ENCODE data around the gene CFAP61. TPM values are rescaled to one million over a fixed set of nuclear protein-coding genes. Genes with fewer than 3 reads are reported as not detected.

CFAP61 gene
- total and polyA plus RNA-seq, 8 donors: 0.15 to 0.53 (median 0.33) TPM

DNA sequence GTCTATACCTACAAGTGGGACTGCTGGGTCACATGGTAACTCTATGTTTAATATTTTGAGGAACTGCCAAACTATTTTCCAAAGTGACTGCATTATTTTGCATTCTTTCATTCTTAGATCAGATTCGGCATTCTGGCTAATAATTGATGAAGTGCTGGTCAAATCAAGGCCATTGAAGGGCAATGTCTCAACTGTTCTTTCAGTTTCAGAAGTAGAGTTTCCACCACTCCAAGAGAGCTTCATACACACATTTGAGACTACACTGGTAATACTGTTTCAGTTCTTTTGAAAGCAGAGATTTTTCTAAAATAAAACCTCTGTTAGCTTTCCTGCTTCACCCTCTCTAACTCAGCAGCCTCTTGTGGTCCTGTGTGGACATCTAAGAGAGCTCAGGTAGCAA, 154.5 kb downstream of the CFAP61 start:
- no peak for FAIRE-seq
- H3K36me3 ChIP-seq: no peaks in the 10 kb centered on the region

DNA sequence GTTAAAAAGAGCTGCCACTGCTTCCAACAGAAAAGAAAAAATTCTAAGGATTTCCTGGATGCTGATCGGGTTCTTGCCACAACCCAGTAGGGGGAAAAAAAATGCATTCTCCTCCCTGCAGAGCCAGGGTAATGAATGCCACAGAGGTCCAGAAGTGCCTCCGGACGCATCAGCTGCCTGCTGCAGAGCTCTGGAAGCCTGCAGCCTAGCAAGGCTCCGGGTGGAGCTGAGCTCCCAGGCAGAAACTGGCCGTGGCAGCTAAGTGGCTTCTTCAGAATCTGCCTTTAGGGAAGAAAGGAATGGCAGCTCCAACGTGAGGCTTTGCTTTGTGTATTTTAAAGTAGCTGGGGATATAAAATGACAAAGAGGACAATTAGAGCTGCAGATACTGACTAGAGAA, 155.0 kb downstream of the CFAP61 start:
- DNase-seq: no peak
- FAIRE-seq: no peak
- Histone ChIP-seq H3K36me3 (no peaks in the 10 kb centered on the region), H3K27me3 (no peaks in the 10 kb centered on the region), H3K4me3 (no peak overlapping the region), H3K27ac (no peak overlapping the region), H3K9me3 (no peaks in the 10 kb centered on the region), H3K4me1 (no peaks in the 10 kb centered on the region)
- TF ChIP-seq CTCF (IDR thresholded peaks at IDR 0.05): no peak
- WGBS, 2 donors: 24 to 25% methylated on average over 6 of the region's 6 CpGs
- ATAC-seq: no peak
- intact Hi-C loops (cut with DNase I): no loop called here

More for the DNA sequence above, 154.5 kb downstream of the CFAP61 start:
- H3K4me3 ChIP-seq: no peak overlapping the region
- WGBS, 2 donors: 9 to 19% methylated on average over 1 of the region's 1 CpG
- H3K27ac ChIP-seq: no peak overlapping the region
- DNase-seq (no peak), ATAC-seq (no peak)
- no peaks in the 10 kb centered on the region for H3K9me3 ChIP-seq
- no peaks in the 10 kb centered on the region for H3K4me1 ChIP-seq
- TF ChIP-seq CTCF (IDR thresholded peaks at IDR 0.05): no peak
- intact Hi-C loops (cut with DNase I): no loop called here
- H3K27me3 ChIP-seq: no peaks in the 10 kb centered on the region

DNA sequence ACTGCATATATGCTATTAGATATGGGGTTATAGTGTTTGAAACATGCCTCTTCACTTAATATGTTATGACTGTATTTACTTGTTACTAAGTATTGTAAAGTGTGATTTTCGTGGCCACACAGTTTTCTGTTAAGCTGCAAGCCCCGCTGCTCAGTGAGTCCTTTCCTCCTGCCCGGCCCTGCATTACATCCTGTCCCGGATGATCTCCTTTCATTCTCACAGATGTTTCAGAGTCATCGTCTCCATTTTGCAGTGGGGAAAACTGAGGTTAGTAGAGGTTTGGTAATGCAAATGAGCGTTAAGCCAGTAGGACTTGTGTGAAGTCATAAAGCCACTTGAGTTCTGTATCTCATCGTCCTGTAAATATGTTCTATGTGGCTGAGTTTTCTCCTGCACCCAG, 155.5 kb downstream of the CFAP61 start:
- FAIRE-seq: no peak
- no peaks in the 10 kb centered on the region for H3K27me3 ChIP-seq
- H3K4me1 ChIP-seq: no peaks in the 10 kb centered on the region
- intact Hi-C loops (cut with DNase I): no loop called here
- H3K4me3 ChIP-seq: no peak overlapping the region
- H3K9me3 ChIP-seq: no peaks in the 10 kb centered on the region
- ATAC-seq: no peak
- 75 to 78% methylated on average over 7 of the region's 7 CpGs for WGBS, 2 donors
- no peak for DNase-seq
- no peaks in the 10 kb centered on the region for H3K36me3 ChIP-seq
- H3K27ac ChIP-seq: no peak overlapping the region
- no peak for TF ChIP-seq CTCF (IDR thresholded peaks at IDR 0.05)

GRCh38 chr20:20209684-20210083, 157.4 kb downstream of the CFAP61 start:
- DNase-seq (no peak), FAIRE-seq (no peak), ATAC-seq (no peak)
- WGBS, 2 donors: 81 to 86% methylated on average over 5 of the region's 5 CpGs
- H3K4me3 ChIP-seq: no peak overlapping the region
- intact Hi-C loops (cut with DNase I): no loop called here
- H3K27ac ChIP-seq: no peak overlapping the region
- no peaks in the 10 kb centered on the region for H3K4me1 ChIP-seq
- H3K27me3 ChIP-seq: no peaks in the 10 kb centered on the region
- H3K9me3 ChIP-seq: no peaks in the 10 kb centered on the region
- H3K36me3 ChIP-seq: no peaks in the 10 kb centered on the region
- TF ChIP-seq CTCF (IDR thresholded peaks at IDR 0.05): no peak

DNA sequence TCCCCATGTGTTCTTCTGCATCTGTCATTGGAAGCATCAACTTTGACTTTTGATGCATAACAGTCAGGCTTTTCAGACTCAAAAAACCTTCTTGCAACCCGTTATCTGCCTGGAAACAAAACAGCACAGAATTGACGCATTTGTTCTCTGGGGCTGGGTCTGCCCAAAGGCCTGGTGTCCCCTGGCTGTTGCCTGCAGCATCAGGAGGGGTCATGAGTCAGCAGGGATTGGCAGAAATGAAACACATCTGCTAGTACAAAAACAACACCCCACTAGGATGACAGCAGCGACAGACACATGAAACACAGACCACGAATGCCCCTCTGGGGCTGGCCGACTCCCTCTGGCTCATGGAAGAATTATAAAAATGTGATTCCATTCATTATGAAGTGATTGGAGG, 158.0 kb downstream of the CFAP61 start:
- no peaks in the 10 kb centered on the region for H3K27me3 ChIP-seq
- ATAC-seq (no peak), FAIRE-seq (no peak), DNase-seq (no peak)
- no peaks in the 10 kb centered on the region for H3K9me3 ChIP-seq
- no peak overlapping the region for H3K27ac ChIP-seq
- H3K4me1 ChIP-seq: no peaks in the 10 kb centered on the region
- 77 to 80% methylated on average over 5 of the region's 5 CpGs for WGBS, 2 donors
- H3K36me3 ChIP-seq: no peaks in the 10 kb centered on the region
- no peak overlapping the region for H3K4me3 ChIP-seq
- no peak for TF ChIP-seq CTCF (IDR thresholded peaks at IDR 0.05)
- intact Hi-C loops (cut with DNase I): no loop called here

Measured in pancreas (tissue), 10 donors.